ENCODE measurements around the gene CARD8. TPM values are rescaled to one million over a fixed set of nuclear protein-coding genes. Genes with fewer than 3 reads are reported as not detected.

Gene CARD8
- total RNA-seq, 1 experiment from 2014 or later, result 13.2 TPM

DNA sequence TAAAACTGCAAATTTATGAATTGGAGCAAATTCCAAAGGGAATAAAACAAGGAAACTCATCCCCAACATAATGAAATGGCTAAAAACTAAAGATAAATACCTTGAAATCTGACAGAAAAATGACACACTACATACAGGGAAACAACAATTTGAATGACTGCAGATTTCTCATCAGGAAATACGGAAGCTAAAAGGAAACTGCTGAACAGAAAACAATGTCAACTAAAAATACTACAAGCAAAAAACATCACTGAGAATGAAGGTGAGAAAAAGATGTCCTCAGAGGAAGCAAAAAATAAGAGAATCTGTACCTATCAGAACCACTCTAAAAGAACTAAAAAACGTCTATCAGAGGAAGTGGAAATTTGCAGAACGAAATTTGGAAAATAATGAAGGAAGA lies 45.7 kb downstream of the CARD8 start:
- DNase-seq (ENCODE audit: low read depth), result no peak

GRCh38 chr19:48206397-48207093 lies 49.2 kb downstream of the CARD8 start:
- no peak for DNase-seq (ENCODE audit: low read depth)

DNA sequence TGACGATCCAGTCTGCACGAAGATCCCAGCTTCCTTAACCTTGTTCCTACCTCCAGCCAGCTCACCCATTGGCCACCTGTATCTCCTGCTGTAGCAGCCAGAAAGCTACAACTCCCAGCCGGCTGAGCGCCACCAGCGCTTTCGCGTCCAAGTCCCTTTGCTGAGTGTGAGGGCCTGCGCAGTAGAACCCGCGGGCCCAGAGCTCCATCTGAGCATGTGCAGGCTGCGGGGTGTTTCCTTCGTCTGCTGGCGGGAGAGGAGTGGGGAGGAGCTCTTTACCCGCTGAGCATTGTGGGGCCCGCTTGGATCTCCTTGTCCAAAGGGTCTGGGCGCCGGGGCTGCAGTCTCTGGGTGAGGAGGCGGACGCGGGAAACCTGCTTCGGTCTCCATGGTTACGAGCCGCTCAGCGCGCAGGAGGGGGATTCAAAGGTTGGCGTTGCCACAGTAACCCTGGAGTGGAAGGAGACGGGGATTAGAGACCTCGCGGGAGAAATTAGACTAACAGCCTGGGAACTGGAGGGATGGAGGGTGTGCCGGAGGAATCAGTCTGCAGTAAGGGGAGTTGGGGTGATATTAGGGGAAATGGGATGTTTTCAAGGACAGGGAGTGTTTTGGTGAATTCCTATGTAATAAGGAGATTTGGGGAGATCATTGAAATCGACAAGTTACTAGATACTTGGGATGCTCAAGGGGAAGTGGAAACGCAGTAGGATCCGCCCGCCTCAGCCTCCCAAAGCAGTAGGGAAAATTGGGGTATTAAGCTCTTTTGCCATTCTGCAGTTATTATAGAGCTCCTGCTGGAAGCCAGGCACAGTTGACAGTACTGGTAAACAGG lies 51.7 kb downstream of the CARD8 start:
- DNase-seq (ENCODE audit: low read depth), result peak; percentile 98

GRCh38 chr19:48203222-48203793 lies 52.4 kb downstream of the CARD8 start:
- no peak for DNase-seq (ENCODE audit: low read depth)

DNA sequence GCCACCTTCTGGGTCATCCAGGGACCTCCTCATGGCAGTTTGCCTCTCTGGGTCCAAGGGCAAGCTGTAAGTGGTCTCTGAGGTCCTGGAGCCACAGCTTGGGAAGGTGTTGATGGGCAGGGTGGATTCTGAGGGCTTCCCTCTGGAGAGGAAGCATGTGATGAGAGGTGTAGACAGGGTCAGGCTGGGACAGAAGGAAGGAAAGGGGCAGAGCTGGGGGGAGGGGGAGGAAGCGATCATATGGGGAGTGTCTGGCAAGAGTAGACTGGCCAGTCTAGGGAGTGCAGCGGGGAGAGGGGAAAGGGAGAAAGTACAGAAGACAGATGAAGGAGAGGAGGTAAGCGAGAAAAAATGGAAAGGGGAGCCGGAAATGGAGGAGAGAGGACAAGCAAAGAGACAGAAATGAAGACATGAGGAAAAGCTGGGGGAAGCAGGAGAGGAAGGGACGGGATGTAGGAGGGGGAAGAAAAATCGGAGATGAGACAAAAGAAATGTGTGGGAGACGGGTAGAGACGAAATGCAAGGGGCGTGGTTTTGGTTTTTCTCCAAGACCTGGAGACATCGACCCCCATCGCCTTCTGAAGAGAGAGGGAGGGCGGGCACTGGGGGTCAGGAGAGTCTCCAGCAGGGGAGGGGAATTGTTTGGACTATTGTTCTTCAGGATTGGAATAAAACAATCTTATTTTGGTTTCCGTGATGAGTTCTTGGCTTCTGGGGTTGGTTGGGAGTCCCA lies 58.6 kb downstream of the CARD8 start:
- DNase-seq (ENCODE audit: low read depth), result no peak

GRCh38 chr19:48196321-48196763 lies 59.4 kb downstream of the CARD8 start:
- DNase-seq (ENCODE audit: low read depth), result no peak

GRCh38 chr19:48194844-48195830 lies 60.6 kb downstream of the CARD8 start:
- DNase-seq (ENCODE audit: low read depth), result no peak

DNA sequence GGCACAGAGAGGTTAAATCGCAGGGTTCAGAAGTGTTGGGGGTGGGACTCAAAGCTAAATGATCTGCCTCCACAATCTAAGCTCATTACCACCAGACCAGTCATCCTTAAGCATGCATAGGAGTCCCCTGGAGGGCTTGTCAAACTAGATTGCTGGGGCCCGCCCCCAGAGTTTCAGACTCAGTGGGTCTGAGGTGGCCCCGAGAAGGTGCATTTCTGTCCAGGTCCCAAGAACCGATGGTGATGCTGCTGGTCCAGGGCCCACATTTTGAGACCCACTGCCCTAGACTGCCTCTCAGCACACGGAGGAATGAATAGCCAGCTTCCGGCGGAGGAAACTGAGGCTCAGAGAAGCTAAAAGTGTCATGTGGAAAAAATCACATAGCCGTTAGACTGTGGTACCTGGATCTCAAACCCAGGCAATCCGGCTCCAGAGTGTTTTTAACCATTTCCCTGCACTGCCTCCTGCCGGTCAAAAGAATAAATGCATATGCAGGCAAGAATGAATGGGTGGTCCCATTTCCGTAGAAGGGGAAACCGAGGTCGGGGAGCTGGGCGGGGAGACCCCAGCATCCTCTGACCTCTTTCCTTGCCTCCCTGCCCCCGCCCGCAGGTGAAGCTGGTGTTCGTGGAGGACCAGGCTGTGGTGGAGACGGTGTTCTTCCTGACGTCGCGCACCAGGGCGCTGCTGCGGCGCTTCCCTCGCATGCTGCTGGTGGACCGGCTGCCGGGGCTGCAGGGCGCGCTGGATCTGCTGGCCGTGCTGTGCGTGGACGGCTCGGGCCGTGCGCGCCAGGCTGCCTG lies 61.5 kb downstream of the CARD8 start:
- DNase-seq (ENCODE audit: low read depth), result no peak

DNA sequence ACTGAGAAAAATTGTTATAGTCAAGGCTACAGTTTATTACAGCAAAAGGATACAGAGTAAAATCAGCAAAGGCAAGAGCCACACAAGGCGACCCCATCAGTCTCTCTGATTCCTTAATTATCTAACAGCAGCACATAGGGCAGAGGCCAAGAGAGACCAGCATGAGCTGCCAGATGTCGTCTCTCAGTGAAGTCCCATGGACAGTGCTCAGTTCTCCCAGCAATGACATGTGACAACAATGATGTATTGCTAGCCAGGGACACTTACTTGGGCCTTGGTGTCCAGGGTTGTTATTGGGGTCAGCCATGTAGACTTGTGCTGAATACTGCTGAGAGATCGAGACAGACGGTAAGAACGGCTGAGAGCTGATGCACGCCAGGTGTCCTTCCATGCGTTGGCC lies 63.0 kb downstream of the CARD8 start:
- DNase-seq (ENCODE audit: low read depth), result no peak

DNA sequence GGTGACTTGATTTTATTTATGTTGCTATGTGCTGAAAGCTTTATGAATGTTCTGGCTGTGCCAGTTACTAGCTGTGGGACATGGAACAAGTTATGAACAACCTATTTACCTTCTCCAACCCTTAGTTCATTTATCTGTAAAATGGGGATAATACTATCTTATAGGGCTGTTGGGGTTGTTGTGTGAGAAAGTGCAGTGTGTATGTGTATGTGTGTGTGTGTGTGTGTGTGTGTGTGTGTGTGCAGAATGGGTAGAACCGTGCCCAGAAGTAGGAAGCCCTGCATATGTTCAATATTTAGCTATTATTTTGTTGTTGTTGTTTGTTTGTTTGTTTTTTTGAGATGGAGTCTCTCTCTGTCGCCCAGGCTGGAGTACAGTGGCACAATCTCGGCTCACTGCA lies 64.8 kb downstream of the CARD8 start:
- DNase-seq (ENCODE audit: low read depth), result no peak

- peak; percentile 93 for DNase-seq (ENCODE audit: low read depth)
Measured at GRCh38 chr19:48190288-48190884, 65.3 kb downstream of the CARD8 start.

- no peak for DNase-seq (ENCODE audit: low read depth)
Measured at GRCh38 chr19:48186541-48186991, 69.1 kb downstream of the CARD8 start.

GRCh38 chr19:48186015-48186414 lies 69.7 kb downstream of the CARD8 start:
- no peak for DNase-seq (ENCODE audit: low read depth)

- no peak for DNase-seq (ENCODE audit: low read depth)
Measured at GRCh38 chr19:48183356-48183755, 72.4 kb downstream of the CARD8 start.

DNA sequence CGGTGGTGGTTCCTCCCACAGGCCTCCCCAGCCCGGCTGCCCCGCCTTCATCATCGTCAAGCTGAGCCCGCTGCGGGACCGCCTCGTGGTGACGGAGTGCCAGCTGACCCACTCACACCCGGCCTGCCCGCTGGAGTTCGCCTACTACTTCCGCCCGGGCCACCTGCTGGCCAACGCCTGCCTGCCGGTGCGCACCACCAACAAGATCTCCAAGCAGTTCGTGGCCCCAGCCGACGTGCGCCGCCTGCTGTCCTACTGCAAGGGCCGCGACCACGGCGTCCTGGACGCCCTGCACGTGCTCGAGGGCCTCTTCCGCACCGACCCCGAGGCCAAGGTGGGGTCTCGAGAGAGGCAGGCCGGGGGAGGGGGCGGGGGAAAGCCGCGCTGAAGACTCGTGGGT lies 73.3 kb downstream of the CARD8 start:
- no peak for DNase-seq (ENCODE audit: low read depth)

DNA sequence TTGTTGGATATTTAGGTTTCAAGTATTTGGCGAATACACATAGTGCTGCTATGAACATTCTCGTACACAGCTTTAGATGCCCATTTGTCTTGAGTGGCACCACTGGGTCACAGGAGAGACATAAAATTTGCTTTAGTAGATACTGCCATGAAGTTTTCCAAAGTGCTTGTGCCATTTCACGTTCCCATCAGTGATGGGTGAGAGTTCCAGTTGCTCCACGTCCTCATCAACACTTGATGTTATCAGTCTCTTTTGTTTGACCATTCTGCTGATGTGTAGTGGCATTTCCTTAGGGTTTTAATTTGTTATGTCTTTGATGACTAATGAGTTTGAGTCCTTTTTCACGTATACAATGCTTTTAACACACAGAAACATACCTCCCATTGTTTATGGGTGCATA lies 74.2 kb downstream of the CARD8 start:
- no peak for DNase-seq (ENCODE audit: low read depth)

- DNase-seq (ENCODE audit: low read depth), result no peak
Measured at GRCh38 chr19:48176226-48176625, 79.5 kb downstream of the CARD8 start.

GRCh38 chr19:48175578-48175977 lies 80.1 kb downstream of the CARD8 start:
- no peak for DNase-seq (ENCODE audit: low read depth)

DNA sequence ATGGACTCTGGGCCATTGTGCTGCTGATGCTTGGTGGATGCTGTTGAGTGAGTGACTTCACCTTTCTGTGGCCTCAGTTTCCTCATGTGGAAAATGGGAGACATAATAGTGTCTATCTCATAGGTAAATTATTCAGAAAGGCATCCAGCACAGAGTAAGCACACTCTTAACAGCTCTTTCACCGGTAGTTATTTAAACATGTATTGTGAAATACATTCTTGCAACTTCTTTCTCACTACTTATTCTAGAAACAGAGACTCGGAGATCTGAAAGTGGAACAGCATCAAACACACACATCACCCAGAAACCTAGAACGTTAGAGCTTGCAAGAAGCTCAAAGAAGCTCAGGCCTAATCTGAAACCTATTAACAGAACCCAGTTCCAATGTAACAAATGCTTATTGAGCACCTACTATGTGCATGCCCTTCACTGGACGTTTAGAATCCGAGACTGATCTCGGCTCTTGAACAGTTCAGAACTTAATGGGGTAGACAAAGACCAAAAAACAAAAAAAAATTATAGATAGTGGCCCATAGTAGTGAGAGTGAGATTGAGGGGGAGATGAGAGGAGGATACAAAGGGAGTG lies 81.2 kb downstream of the CARD8 start:
- no peak for DNase-seq (ENCODE audit: low read depth)
